Umbilical cord (tissue), 2 donors: ENCODE measurements around the gene DYNC1I1. TPM values are rescaled to one million over a fixed set of nuclear protein-coding genes. Genes with fewer than 3 reads are reported as not detected.
A peak's percentile ranks its signal among the peaks of the same experiment; 100 is the strongest.

Experiments used
- DNase-seq: peaks from one replicate; pipeline ENCODE4 v3.0.0-alpha.2; 2015; ENCODE audit warnings: low spot score
- total RNA-seq: library from RNA; depleted of rRNA; stranded (reverse); fragments of >200 nt; gene quantifications from one replicate; pipeline ENCODE4 v1.2.3, GENCODE V29; 2014; ENCODE audit warnings: low replicate concordance; ENCODE audit not compliant: insufficient read depth

Gene DYNC1I1
- total RNA-seq, 1 donor from 2014 or later: 2.9 TPM

DNA sequence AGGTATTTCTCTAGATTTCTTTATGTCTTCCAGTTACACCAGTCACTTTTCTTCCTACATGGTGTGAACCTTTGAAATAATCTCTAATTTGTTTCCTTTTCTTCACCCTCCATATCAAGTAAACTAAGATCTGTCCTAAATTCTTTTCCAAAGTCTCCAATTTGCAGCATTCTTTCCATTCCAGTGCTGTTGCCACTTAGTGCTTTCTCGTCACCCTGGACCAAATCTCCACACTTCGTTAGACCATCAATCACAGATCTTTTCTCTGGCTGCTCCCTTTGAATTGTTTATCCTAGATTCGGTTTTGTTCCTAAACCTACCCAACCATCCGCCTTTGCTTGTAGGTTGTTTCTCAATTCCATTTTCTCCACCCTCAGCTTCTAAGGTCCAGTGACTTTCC lies 74.7 kb downstream of the DYNC1I1 start:
- DNase-seq: no peak

DNA sequence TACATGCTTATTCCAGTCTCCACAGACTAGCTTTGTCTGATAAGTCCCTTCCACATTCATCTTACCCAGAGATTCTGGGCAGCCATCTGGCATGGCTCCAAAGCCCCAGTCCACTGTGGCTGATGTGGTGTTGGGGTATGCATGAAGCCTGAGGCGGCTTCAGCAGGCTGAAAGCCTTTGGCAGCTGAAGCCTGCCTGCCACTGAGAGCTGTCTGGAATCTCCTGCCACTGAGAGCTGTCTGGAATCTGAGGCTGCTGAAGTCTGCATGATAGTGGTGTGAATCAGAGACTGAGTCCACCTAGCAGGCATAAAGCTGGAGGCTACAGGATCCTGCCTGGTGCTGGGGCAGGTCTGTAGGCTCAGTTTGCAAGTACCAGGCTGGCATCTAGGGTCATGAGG lies 87.1 kb downstream of the DYNC1I1 start:
- no peak for DNase-seq

DNA sequence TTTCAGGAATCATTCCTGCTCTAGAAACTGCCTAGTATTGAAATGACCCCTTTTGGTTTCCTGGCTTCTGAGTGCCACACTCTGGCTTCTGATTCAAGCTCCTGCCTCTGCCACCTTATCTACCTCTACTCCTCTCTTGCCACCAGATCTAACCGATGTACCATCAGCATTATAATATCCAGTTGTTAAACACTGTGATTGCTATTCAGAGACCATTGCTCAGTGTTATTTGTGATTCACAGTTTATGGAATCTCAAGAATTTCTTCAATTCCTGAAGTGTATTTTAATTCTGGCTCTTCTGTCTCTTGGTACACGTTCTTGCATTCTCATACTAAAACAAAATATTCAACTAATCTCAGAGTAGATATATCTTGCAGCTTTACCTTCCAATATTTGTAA lies 88.7 kb downstream of the DYNC1I1 start:
- DNase-seq: no peak

DNA sequence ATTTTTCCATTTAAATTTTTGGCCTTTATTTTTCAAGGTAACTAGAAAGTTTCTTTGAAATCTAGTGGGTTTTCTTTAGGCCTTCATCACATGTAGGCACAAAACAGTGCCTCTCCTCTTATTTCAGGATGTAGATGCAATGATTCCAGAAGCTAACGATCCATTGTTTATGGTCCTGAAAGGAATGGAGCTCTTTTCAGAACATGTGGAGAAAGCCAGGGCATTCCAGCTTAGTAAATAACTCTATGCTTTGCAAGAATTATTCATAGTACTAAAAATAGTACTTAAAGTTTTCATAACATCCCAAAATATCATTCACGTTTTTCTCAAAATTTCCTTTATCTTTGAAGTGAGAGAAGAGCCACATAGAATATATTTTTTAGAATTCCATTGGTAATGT lies 91.3 kb downstream of the DYNC1I1 start:
- DNase-seq: no peak

DNA sequence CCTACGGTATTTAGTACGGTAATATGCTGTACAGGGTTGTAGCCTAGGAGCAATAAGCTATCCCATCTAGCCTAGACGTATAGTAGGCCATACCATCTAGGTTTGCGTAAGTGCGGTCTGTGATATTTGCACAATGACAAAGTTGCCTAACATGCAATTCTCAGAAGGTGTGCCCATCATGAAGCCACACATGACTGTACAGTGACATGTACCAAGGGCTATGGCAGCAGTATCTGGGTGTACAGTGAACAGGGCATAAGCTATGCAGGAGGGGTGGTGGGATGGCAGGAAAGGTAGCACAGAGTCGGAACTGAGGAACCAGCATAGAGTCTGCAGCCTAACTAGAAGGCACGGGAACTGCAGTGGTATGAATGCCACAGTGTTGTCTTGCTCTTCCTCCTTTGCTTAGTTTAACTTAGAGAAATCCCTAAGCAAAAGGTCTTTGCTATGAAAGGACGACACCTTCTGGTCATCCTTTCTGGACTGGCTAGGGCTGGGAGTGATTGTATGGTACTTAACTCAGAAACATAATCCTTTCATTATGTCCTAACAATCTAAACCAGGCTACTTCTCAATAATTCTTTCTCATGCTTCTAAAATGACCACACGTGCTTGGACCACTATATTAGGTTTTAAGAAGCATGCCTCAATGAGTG lies 93.5 kb downstream of the DYNC1I1 start:
- DNase-seq: peak; percentile 25

DNA sequence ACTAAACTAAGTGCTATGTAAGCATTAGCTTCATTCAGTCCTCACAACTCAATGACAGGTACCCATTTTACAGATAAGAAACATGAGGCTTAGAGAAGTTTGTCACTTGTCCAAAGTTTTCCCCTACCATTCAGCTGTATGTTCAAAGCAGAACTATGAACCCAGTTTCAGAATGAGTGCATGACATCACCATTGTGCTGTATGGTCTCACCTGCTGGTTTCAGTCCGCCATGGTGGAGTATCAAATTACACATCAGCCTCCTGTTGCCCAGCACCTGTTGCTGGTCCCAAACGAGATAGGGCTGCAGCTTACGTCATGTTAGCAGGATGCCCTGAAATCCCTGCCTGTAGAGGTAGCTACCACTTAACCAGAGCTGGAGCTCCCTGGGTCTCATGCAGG lies 95.0 kb downstream of the DYNC1I1 start:
- no peak for DNase-seq

DNA sequence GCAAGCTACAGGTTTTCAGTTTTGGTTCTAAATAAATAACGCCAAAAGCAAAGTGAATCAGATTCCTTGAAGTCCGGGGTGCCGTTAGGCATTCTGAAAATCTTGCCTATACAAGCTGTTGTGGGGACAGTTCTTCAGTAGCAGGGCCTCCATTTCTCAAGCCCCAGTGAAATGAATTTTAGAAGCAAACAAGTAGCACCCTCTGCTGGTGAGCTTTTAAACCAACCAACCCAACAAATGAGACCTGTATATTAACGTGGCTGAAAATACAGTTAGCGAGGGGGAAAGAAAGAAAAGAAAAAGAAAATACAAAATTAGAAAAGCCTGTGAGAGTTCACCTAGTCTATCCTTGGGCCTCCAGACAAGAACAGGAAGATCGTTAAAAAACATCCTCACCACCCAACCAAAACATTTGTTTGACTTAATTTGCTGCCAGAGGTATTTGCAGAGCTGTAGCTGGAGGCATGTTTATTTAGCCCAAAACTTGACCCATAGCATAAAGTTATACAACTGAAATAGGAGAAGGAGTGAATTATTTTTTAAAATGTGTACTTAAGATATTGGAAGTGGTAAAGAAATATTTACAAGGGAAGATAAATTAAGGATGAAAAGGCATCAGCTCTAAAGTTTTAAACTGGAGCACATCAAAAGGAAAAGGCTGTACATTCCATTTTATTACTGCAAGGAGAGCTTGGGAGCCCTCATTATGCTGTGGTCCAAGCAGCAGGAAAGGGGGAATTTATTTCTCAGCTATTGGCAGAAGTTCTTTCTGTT lies 98.9 kb downstream of the DYNC1I1 start:
- peak; percentile 50 for DNase-seq

DNA sequence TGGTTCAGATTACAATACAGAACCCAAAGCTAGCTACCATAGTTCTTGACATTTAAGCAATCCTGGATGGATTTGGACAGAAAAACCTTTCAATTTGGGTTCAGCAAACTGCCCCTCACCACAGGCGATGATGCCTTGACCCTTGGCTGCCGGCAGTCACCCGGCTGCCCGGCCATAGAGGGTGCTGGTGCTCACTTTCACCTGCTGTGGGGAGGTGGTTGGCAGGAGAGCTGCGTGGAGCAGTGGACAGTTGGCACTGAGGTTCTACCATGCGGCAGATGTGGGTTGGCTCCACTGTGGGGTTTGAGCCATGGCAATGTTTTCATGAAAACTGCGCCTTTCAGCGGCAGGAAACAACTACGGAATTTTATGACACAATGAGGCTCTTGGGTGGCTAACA lies 99.5 kb downstream of the DYNC1I1 start:
- DNase-seq: no peak

DNA sequence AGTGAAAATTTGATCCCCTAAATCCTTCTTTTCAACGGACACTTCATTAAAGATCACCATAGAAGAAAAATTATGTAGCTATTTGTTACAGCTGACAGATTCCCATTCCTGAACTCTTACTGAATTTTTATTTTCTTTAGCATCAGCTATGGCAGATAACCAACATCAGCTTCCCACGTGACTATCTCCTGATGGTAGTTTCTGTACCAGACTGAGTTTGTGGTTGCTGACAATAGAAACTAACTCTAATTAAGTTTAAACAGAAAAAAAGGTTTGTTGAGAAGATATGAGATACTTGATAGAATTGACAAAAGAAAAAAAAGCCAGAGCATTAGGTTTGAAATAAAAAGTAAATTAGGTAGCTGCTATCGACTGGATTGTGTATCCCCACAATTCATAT lies 101.8 kb downstream of the DYNC1I1 start:
- DNase-seq: no peak

DNA sequence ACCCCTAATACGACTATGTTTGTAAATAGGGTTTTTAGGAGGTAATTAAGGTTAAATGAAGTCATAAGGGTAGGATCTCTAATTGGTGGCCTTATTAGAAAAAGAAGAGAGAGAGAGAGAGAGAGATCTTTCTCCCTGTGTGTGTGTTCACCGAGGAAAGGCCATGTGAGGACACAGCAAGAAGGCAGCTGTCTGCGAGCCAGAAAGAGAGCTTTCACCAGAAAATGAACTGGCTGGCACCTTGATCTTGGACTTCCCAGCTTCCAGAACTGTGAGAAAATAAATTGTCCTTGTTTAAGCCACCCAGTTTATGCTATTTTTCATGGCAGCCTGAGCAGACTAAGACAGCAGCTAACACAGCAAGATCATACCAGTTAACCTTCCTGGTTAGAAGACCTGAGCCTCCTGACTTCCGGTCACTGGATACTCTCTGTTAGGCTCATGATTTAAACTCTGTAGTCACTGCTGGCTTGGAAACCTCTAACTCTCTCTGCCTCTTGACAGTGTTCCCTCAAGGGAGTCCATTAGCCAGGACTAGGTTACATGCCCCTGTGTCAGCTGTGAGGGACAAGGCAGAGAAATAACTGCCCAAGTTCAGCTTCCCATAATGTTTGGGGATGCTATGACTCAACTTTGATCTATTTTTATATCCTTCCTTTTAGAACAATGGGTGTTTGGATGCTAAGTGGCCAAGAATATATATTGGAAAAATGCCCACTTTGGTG lies 102.3 kb downstream of the DYNC1I1 start:
- no peak for DNase-seq

DNA sequence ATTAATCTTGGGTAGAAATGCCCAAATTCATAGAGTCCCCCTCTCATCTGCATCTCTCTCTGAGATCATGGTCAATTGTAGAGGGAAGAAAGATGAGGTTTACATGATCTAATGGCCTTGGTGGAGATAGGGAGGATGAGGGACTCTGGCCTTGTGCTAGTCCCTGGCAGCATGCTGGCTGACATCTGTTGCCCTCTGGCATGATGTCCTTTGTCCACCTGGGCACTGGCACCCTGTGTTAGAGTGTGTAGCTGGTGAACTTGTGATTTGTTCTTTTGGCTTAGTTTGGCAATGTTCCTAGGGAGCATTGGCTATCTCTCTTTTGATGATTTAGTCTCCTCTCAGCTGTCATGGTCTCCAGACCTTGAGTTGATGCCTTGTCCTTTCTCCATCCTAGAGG lies 103.2 kb downstream of the DYNC1I1 start:
- no peak for DNase-seq

DNA sequence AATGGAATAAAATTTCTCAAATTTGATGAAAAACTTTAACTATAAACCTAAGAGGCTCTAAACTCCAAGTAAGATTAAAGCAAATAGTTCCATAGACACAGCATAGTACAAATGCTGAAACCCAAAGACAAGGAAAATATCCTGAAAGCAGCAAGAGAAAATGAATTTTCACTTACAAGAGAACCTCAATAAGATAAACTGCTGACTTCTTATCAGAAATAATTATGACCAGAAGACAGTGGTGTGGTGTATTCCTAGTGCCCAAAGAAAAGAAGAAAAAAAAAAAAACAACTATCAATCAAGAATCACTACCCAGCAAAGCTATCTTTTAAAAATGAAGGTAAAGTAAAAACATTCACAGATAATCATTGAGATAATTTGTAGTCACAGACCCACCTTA lies 106.3 kb downstream of the DYNC1I1 start:
- no peak for DNase-seq

DNA sequence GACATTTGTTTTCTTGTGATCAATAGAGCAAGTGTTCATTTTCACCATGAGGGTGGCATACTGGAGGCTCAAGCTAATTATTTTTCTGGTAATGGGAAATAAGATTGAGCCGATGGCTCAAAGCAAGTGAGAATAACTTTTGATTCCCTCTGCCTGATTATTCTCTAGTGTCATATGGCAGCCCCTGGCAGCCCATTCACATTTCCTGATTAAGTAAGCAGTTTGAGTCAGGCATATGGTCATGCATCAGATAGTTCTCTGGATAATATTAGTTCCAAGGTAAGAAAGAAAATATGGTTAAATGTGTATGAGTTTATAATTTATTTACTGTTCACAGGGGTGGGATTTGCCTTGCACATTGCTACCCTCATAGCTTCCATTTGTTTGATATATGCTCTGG lies 109.2 kb downstream of the DYNC1I1 start:
- DNase-seq: no peak

DNA sequence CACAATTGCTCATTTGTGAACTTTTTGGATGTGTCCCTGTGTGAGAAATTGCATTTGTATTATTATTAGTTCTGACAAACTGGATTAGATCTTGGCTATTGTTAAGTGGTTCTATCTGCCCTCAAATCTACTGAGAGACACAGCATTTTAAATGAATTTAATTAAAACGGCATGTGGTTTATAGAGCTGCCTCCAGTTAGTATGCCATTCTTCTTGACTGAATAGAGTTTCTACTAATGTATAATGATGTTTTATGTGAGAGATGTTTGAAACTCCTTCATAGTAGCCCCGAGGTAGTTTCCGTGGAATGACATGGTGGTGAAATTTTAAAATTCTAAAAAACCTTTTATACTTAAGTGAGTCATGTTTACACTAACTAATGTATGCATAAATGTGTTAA lies 110.9 kb downstream of the DYNC1I1 start:
- no peak for DNase-seq

DNA sequence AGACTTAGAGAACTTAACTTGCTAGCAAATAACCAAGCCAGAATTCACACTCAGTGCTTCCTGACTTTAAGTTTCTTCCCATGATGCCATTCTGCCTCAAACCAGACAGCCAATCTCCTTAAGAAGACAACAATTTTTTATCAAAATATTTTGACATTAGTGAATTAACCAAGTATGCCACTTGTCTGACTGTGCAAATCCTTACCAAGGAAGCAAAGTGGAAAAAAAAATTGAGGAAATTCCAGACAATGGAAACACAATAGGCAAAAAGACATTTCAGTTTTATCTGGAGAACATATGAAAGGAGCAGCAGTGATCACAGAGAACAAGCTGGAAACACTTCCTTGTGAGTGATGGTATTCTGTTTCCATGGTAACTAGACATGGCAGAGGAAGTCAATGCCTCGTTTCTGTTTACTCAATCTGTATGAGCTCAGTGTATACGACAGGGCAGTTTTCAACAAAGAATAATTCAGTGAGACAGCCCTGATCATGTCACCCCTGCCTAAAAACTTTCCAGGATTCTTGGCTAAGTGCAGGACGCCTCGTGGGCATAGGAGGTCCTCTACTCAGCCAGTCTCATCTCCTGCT lies 114.2 kb downstream of the DYNC1I1 start:
- DNase-seq: no peak

DNA sequence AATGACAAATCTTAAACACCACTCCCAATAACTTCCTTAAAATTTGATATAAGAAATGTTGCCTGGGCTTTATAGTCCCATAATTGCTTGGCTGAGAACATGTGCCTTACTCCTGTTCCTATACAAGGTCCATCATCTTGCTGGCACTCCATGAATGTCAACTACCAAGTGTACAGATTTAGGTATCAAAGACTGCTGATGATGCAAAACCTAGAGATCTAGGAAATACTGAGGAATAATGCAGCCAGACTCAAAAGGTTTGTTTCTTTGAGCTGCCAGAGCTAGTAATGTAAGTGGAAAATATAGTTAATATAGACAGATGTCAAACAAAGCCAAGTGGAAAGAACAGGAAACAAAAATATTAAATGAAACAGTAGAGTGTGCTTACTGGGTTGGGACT lies 121.1 kb downstream of the DYNC1I1 start:
- DNase-seq: no peak

DNA sequence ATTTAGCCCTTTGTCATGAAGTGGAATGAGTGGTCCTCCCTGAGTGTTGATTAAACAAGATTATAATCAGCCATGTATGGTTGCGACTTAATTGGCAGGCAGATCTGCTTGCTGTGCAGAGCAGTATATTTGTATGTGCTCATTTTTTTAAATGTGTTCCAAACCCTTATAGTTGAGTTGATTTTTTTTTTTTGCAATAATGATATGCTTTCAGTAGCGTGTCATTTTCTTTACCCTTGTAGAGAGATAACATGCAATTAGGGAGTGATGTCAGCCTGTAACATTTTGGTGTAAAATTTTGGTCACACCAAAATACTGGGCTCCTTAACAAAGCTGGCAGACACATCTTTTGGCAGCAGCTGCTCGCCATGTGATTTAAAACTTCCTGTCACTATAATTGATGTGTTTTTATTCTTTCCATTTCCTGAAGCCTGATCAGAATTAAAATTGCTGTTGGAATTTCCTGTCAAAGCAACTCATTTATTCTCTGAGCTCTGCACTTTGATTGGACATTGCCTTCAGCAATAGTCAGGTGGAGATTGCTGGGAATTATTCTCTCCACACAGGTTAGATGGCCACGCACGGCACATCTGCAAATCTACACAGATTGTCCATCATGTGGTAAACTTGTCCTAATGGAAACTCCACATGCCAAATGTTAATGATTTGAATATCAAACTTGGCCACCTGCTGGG lies 125.3 kb downstream of the DYNC1I1 start:
- no peak for DNase-seq

DNA sequence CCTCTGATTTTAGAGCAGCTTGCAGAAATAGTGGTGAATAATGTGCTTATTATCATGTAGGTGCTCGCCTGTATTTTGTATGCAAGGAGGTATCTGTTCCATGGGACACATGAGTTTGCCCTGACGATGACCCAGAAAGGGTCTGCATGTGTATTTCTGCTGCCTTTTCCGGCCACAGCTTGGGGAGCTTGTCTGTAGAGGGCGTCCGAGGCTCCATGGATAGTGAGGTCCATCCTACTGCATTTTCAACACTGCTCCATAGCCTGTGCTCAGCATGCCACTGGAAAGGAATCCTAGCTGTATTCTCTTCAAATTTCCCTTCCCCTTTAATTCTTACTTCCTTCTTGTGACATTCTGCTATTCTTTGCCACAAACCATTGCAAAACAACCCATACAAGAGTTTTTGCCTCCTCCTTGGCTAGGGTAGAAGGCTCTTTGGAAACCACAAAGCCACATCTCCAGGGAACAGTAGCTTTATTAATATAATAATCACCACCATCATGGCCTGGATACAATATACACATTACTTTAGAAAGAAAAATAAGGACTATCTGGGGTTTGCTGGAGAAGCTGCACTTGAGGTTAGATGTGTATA lies 127.7 kb downstream of the DYNC1I1 start:
- DNase-seq: no peak

DNA sequence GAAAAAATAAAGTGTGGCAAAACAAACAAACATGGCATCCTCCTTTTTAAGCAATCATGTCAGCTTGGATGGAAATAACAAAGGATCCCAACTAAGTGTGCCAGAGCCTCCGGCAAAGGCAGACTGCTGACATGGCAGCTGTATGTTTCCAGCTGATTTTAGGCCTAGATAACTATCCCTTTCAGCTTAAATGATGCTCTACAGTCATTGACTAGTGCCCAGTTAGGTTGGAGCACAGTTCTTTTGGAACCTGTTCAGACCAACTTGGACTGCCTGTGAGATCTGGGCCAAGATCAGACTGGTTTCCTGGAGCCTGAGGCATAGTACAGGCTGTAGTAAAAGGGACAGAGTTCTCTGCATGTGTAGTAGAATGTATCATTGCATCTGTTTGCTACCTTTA lies 128.7 kb downstream of the DYNC1I1 start:
- DNase-seq: no peak

DNA sequence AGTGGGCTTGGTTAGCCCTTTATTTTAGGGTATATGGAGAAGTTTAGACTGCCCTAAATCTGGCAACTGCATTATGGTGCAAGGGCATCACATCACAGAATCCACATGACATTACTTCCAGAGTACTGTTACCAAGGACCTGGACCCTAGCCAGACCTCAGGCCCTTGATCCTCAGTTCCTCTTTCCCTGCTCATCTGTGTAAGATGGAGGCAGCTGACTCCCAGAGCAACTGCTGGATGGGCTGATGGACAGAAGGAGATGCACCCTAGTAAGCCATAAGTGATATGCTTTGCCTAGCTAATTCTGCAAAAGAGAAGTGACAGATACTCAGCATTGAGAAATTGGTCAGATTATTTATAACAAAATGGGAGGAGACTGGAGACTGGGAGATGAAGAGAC lies 131.7 kb downstream of the DYNC1I1 start:
- no peak for DNase-seq

DNA sequence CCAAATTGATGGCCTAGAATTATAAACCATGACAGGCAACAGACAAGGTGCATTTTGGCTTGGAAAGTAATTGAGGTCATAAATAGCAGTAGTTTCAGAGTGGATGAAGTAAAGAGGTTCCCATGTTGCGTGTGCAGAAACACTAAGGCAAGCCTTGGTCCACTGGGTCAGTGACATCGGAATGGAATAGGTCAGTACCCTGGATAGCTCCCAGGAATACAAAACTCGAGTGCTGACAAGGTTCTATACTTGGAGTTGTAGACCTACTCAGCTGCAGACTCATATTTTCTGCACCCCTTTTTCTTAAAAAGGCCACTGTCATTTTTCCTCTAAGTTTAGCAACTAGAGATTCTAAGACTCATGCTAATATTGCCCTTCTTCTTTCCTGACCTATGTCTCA lies 132.8 kb downstream of the DYNC1I1 start:
- no peak for DNase-seq
